HEK293 (cell line): ENCODE measurements around the gene HS3ST4.

Experiments
- CTCF ChIA-PET: fragments of 350-600 bp; formaldehyde crosslinking; extraction: SDS; loops from one replicate; lab custom pipeline; 2021; ENCODE audit warnings: antibody characterized with exemption; lab: Yijun Ruan, JAX
- POLR2A ChIA-PET: fragments of 300-600 bp; formaldehyde crosslinking; extraction: SDS; loops from one replicate; lab custom pipeline; 2020; ENCODE audit warnings: antibody characterized with exemption, inconsistent platforms; lab: Yijun Ruan, JAX
- H3K27ac ChIP-seq: fragments of 200-500 bp; sonication (Bioruptor generic); 2 replicates; pipeline ENCODE4 v1.5.1; 2014; ENCODE audit warnings: low read depth, low read length, control low read depth, inconsistent platforms; ENCODE audit errors: extremely low read depth
- H3K36me3 ChIP-seq, 2 experiments: fragments of 200-500 bp in 1 of 2; sonication (Bioruptor generic) in 1 of 2; 1 replicate in 1 of 2; 2 replicates in 1 of 2; pipeline ENCODE4 v1.5.1; 2014 to 2017; ENCODE audit warnings: inconsistent platforms in 2 of 2, low read length in 2 of 2; ENCODE audit not compliant: control insufficient read depth in 2 of 2, insufficient read depth in 1 of 2
- H3K4me1 ChIP-seq: fragments of 200-500 bp; sonication (Bioruptor generic); 2 replicates; pipeline ENCODE4 v1.5.1; 2014; ENCODE audit warnings: mild to moderate bottlenecking, low read length, inconsistent platforms; ENCODE audit not compliant: control insufficient read depth, insufficient read depth
- H3K4me3 ChIP-seq: 2 replicates; pipeline ENCODE4 v1.5.1; 2011; ENCODE audit warnings: low read depth, mild to moderate bottlenecking, control low read depth, low read length, moderate library complexity
- H3K9me3 ChIP-seq: fragments of 200-500 bp; sonication (Bioruptor generic); 2 replicates; pipeline ENCODE4 v1.5.1; 2014; ENCODE audit warnings: low read depth, low read length, inconsistent platforms; ENCODE audit not compliant: control insufficient read depth, insufficient read depth
- BCL11B ChIP-seq: fragments of 450-650 bp; formaldehyde crosslinking; IDR thresholded peaks from 2 replicates; pipeline ENCODE4 v1.5.1; 2016; ENCODE audit warnings: low read depth, missing biosample characterization, missing genetic modification characterization
- GLIS2 ChIP-seq: fragments of 450-650 bp; formaldehyde crosslinking; IDR thresholded peaks from 2 replicates; pipeline ENCODE4 v1.5.1; 2016; ENCODE audit warnings: missing biosample characterization, missing genetic modification characterization
- ZBTB11 ChIP-seq: fragments of 450-650 bp; formaldehyde crosslinking; conservative IDR thresholded peaks from 2 replicates; pipeline ENCODE4 v1.5.1; 2016; ENCODE audit warnings: low read depth, missing biosample characterization, missing genetic modification characterization
- ZNF10 ChIP-seq: fragments of 450-650 bp; formaldehyde crosslinking; IDR thresholded peaks from 2 replicates; pipeline ENCODE4 v1.5.1; 2017; ENCODE audit warnings: missing biosample characterization, missing genetic modification characterization
- ZNF221 ChIP-seq: fragments of 450-650 bp; formaldehyde crosslinking; IDR thresholded peaks from 2 replicates; pipeline ENCODE4 v1.5.1; 2017; ENCODE audit warnings: missing biosample characterization, missing genetic modification characterization, borderline replicate concordance
- ZNF37A ChIP-seq: fragments of 450-650 bp; IDR thresholded peaks from 2 replicates; pipeline ENCODE4 v1.5.1; 2018; ENCODE audit warnings: missing biosample characterization, missing genetic modification characterization
- ZNF626 ChIP-seq: fragments of 450-650 bp; sonication (Bioruptor Pico); formaldehyde crosslinking; IDR thresholded peaks from 2 replicates; pipeline ENCODE4 v1.5.1; 2018; ENCODE audit warnings: missing biosample characterization, missing genetic modification characterization, inconsistent platforms
- ZNF660 ChIP-seq: fragments of 450-650 bp; IDR thresholded peaks from 2 replicates; pipeline ENCODE4 v1.5.1; 2018; ENCODE audit warnings: missing biosample characterization, mild to moderate bottlenecking, missing genetic modification characterization
- ZNF704 ChIP-seq: fragments of 450-650 bp; formaldehyde crosslinking; IDR thresholded peaks from 2 replicates; pipeline ENCODE4 v1.5.1; 2016; ENCODE audit warnings: missing biosample characterization, missing genetic modification characterization
- ZNF785 ChIP-seq: fragments of 450-650 bp; formaldehyde crosslinking; IDR thresholded peaks from 2 replicates; pipeline ENCODE4 v1.5.1; 2016; ENCODE audit warnings: missing biosample characterization, missing genetic modification characterization
- TF ChIP-seq, protein P1 (sequence below): fragments of 450-650 bp; formaldehyde crosslinking; optimal IDR thresholded peaks from 2 replicates; pipeline ENCODE3; 2016; ENCODE audit warnings: missing biosample characterization, mild to moderate bottlenecking, missing genetic modification characterization
- TF ChIP-seq, protein P2 (sequence below): IDR thresholded peaks from 2 replicates; pipeline ENCODE4 v1.6.1; 2011; ENCODE audit warnings: mild to moderate bottlenecking, low read depth, low read length, borderline replicate concordance

The HS3ST4 gene

DNA sequence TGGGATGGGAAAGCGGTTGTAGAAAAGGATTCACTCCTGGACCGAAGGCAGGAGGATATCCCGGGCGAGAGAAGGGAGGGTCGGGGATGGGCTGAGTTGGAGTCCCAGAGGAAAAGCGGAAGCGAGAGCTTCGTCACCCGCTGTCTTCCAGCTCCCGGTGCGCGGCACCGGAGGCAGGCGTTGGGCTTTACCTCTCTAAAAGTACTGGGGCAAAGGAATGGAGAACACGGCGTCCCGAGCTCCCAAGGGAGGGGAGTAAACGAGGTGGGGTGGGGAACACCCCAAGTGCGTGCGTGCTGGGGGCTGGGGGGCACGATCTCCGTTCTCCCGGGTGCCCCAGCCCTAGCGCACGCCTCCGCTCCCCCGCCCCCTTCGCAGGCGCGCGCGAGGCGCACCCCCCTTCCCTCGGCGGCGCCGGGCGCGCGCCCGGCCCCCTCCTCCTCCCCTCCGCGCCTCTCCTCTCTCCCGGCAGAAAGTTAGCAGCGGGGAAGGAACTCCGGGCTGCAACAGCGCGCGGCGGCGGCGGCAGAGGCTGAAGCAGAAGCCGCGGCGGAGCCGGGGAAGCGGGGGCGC lies at the start of gene HS3ST4:
HS3ST4 (plus strand) TSS at position 441 of the 573 bp plus-strand sequence.
- ChIA-PET CTCF (no interaction called here), POLR2A (no interaction called here)
- Histone ChIP-seq H3K36me3 (no peaks in the 10 kb centered on the region), H3K27ac (no peak within 1 kb of the TSS), H3K4me3 (peak within 1 kb of the TSS; percentile 23), H3K9me3 (no peaks in the 10 kb centered on the region), H3K4me1 (no peaks in the 10 kb centered on the region)
- TF ChIP-seq, protein P1, sequence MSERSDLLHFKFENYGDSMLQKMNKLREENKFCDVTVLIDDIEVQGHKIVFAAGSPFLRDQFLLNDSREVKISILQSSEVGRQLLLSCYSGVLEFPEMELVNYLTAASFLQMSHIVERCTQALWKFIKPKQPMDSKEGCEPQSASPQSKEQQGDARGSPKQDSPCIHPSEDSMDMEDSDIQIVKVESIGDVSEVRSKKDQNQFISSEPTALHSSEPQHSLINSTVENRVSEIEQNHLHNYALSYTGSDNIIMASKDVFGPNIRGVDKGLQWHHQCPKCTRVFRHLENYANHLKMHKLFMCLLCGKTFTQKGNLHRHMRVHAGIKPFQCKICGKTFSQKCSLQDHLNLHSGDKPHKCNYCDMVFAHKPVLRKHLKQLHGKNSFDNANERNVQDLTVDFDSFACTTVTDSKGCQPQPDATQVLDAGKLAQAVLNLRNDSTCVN (tag by site-specific recombination) = peak; percentile 24
- TF ChIP-seq BCL11B (tag by site-specific recombination) = no peak
- TF ChIP-seq ZNF10 (tag by site-specific recombination) = no peak

DNA sequence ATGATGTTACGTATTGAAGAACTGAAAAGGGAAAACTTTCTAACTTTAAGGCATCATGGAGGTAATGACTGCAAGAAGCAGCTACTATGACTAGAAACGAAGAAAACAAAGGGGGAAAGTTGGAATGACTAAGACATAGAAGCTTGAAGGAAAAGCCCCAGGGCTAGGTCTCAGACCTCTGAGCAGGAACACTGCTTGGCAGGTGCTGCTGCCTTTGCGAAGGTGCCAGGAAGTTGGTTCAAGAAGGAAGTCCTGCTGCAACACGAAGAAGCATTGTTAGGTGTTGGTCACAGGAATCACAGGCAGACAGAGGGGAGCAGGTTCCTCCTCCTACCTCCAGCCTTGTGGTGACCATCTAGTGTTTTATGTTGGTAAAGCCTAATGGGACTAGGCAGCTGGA lies 48.1 kb upstream of the HS3ST4 start:
- Histone ChIP-seq H3K9me3 (no peaks in the 10 kb centered on the region), H3K4me1 (no peaks in the 10 kb centered on the region), H3K4me3 (no peak overlapping the region), H3K36me3 (no peaks in the 10 kb centered on the region), H3K27ac (no peak overlapping the region)
- ChIA-PET POLR2A (no interaction called here), CTCF (no interaction called here)
- TF ChIP-seq, protein P2, sequence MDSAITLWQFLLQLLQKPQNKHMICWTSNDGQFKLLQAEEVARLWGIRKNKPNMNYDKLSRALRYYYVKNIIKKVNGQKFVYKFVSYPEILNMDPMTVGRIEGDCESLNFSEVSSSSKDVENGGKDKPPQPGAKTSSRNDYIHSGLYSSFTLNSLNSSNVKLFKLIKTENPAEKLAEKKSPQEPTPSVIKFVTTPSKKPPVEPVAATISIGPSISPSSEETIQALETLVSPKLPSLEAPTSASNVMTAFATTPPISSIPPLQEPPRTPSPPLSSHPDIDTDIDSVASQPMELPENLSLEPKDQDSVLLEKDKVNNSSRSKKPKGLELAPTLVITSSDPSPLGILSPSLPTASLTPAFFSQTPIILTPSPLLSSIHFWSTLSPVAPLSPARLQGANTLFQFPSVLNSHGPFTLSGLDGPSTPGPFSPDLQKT = no peak
- no peak for TF ChIP-seq ZNF37A (tag by site-specific recombination)
- TF ChIP-seq ZNF626 (tag by site-specific recombination) = no peak
- no peak for TF ChIP-seq ZNF785
- TF ChIP-seq ZNF660 (tag by site-specific recombination) = no peak
- TF ChIP-seq ZNF704 = no peak
- no peak for TF ChIP-seq ZNF221 (tag by site-specific recombination)

DNA sequence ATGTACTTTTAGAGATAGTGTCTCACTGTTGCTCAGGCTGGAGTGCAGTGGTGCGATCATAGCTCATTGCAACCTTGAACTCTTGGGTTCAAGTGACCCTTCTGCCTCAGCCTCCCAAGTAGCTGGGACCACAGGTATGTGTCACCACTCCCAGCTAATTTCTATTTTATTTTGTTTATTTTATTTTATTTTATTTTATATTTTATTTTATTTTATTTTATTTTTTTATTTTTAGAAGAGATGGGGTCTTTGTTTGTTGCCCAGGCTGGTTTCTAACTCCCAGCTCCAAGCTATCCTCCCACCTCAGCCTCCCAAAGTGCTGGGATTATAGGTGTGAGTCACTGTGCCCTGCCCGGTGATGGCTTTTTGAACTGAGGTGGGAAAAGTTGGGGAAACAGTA lies 35.1 kb upstream of the HS3ST4 start:
- POLR2A ChIA-PET = no interaction called here
- TF ChIP-seq GLIS2 (tag by site-specific recombination) = no peak
- no peak for TF ChIP-seq ZBTB11
- TF ChIP-seq, all 188 proteins: peak for 0
- CTCF ChIA-PET = no interaction called here
- no peaks in the 10 kb centered on the region for H3K9me3 ChIP-seq
- no peaks in the 10 kb centered on the region for H3K36me3 ChIP-seq
- no peak overlapping the region for H3K27ac ChIP-seq
- no peak overlapping the region for H3K4me3 ChIP-seq
- no peaks in the 10 kb centered on the region for H3K4me1 ChIP-seq
